ENCODE data around the gene TET2. TPM values are rescaled to one million over a fixed set of nuclear protein-coding genes. Genes with fewer than 3 reads are reported as not detected.

Gene TET2
- total and polyA plus RNA-seq, 2 of the 4 experiments (the other 2 are of a cell fraction): 5.6 to 25.3 TPM

- H3K4me1 ChIP-seq (ENCODE audit: control insufficient read depth, insufficient read depth, low read length): no peaks in the 10 kb centered on the region
- H2BK20ac ChIP-seq (ENCODE audit: low read depth, low read length): no peak overlapping the region
- no peaks in the 10 kb centered on the region for H4K20me1 ChIP-seq (ENCODE audit: insufficient read depth, low read length)
- H3K27me3 ChIP-seq (ENCODE audit: control insufficient read depth, insufficient read depth, low read length): no peaks in the 10 kb centered on the region; the same call in 1 of the 2 replicates
- in situ Hi-C loops (cut with MboI; ENCODE audit: low sequenced_read_pairs) (no loop called here), intact Hi-C loops (cut with micrococcal nuclease) (no loop called here), dilution Hi-C loops (cut with HindIII; ENCODE audit: low sequenced_read_pairs, unreplicated experiment) (no loop called here)
- H3K56ac ChIP-seq (ENCODE audit: extremely low read depth, insufficient read depth, low read length): no peak overlapping the region
- H3K23ac ChIP-seq (ENCODE audit: low read depth, low read length): no peak overlapping the region
- no peak overlapping the region for H3K9ac ChIP-seq (ENCODE audit: low read depth, low read length)
- ATAC-seq (ENCODE audit: low read depth) (no peak), DNase-seq (no peak)
- H3K14ac ChIP-seq (replicated peaks; ENCODE audit: low read depth, low read length): no peak overlapping the region
- H3K4me2 ChIP-seq (ENCODE audit: low read depth, low read length): no peak overlapping the region
- H4K91ac ChIP-seq (ENCODE audit: insufficient read depth, low read depth, low read length): no peak overlapping the region
- BruUV-seq (replicated peaks): no TSS peak
- no peaks in the 10 kb centered on the region for H3K9me1 ChIP-seq (ENCODE audit: insufficient read depth, low read length)
- no peak overlapping the region for H2AFZ ChIP-seq (replicated peaks; ENCODE audit: low read length, poor library complexity)
- H4K8ac ChIP-seq (ENCODE audit: low read depth in 2 of 2, low read length in 2 of 2): no peak overlapping the region
- no peaks in the 10 kb centered on the region for H3K36me3 ChIP-seq (ENCODE audit: control insufficient read depth, insufficient read depth, low read length)
- H3K9me3 ChIP-seq (ENCODE audit: control insufficient read depth, insufficient read depth, low read length): no peaks in the 10 kb centered on the region
- WGBS, 2 experiments (ENCODE audit: extremely low coverage in 2 of 2, insufficient read length in 1 of 2): no CpG with 5 or more reads among the region's 1 CpG
- no peak overlapping the region for H3K18ac ChIP-seq (ENCODE audit: low read depth, low read length)
- H2BK120ac ChIP-seq (ENCODE audit: low read depth, low read length): no peak overlapping the region
- no peaks in the 10 kb centered on the region for H3K79me1 ChIP-seq (ENCODE audit: low read depth in 1 of 2, low read length in 2 of 2)
- H2BK5ac ChIP-seq (ENCODE audit: low read depth, low read length, poor library complexity, severe bottlenecking): no peak overlapping the region
- ChIA-PET CTCF (no interaction called here), POLR2A (ENCODE audit: unreplicated experiment) (no interaction called here)
- no peak overlapping the region for H3K4me3 ChIP-seq (ENCODE audit: insufficient read depth, low read depth, low read length)
- no peak overlapping the region for H2BK15ac ChIP-seq (ENCODE audit: low read depth, low read length)
- no peak overlapping the region for H3K27ac ChIP-seq (ENCODE audit: insufficient read depth, low read length)
- no peak overlapping the region for H3K4ac ChIP-seq (ENCODE audit: low read depth, low read length)
- no peak overlapping the region for H2AK5ac ChIP-seq (ENCODE audit: low read depth, low read length)
- no peak overlapping the region for H4K5ac ChIP-seq (ENCODE audit: low read depth, low read length)
- TF ChIP-seq MAZ (IDR thresholded peaks at IDR 0.05; ENCODE audit: borderline replicate concordance, low read depth, low read length) (no peak), MXI1 (IDR thresholded peaks at IDR 0.05; ENCODE audit: borderline replicate concordance, low read depth, low read length) (no peak), FOS (IDR thresholded peaks at IDR 0.05; ENCODE audit: low read depth, low read length) (no peak), POLR2A (IDR thresholded peaks at IDR 0.05; ENCODE audit: low read depth, low read length) (no peak), BHLHE40 (IDR thresholded peaks at IDR 0.05; ENCODE audit: low read depth, low read length) (no peak), RFX5 (IDR thresholded peaks at IDR 0.05; ENCODE audit: low read depth, low read length) (no peak), ELK1 (IDR thresholded peaks at IDR 0.05; ENCODE audit: borderline replicate concordance, low read depth, low read length) (no peak), CEBPB (IDR thresholded peaks at IDR 0.05; ENCODE audit: low read depth, low read length) (no peak), SMC3 (IDR thresholded peaks at IDR 0.05; ENCODE audit: low read depth, low read length) (no peak), CTCF (conservative IDR thresholded peaks at IDR 0.05; ENCODE audit: low read depth, low read length) (no peak)
- no peak overlapping the region for H2AK9ac ChIP-seq (replicated peaks; ENCODE audit: low read depth, low read length, poor library complexity)
These were observed 32.9 kb upstream of the TET2 start for GRCh38 chr4:105113800-105114199.
